Stimulated activated CD4-positive, alpha-beta T cell treated with anti-CD3 and anti-CD28 coated beads, TNF-alpha, amount 100 ng/mL, for 4 hours (primary cell): ENCODE measurements around the gene FAM53B.

Source experiments
- DNase-seq, 3 experiments: peaks; one replicate each; pipeline ENCODE4 v3.0.0-alpha.2; 2020; ENCODE audit warnings: low read depth in 3 of 3

The FAM53B gene

DNA sequence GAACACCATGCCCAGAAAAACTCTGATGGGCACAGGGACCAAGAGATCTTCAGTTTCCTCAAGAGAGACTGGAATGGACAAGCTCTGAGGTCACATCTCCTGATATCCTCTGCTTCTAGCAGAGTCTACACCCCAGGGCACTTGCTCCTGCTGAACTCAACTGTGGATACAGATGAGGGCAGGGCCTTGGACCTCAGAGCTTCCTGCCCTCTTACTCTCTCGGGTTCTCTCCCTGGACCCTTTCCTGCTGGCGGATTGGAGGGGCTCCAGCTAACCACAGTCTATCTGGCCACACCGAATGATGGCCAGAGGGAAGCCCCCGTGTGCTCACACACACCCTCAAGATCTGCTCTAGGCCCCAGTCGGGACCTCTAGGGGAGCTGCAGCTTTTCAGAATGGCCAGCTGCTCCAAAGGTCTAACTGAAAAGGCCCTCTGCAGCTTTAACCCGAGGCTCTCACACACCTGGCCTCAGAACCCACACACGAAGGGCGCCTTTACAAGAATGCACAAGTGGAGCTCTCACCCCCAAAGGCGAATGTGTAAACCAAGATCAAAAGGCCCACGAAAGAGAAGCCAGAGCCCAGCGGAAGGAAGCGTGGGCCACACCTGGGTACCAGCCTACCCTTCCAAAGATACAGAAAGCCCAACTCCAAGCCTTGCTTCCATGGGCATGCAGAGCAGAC is 65.5 kb downstream of the FAM53B start:
- DNase-seq, result peak in 1 of 3 experiments; percentile 23

DNA sequence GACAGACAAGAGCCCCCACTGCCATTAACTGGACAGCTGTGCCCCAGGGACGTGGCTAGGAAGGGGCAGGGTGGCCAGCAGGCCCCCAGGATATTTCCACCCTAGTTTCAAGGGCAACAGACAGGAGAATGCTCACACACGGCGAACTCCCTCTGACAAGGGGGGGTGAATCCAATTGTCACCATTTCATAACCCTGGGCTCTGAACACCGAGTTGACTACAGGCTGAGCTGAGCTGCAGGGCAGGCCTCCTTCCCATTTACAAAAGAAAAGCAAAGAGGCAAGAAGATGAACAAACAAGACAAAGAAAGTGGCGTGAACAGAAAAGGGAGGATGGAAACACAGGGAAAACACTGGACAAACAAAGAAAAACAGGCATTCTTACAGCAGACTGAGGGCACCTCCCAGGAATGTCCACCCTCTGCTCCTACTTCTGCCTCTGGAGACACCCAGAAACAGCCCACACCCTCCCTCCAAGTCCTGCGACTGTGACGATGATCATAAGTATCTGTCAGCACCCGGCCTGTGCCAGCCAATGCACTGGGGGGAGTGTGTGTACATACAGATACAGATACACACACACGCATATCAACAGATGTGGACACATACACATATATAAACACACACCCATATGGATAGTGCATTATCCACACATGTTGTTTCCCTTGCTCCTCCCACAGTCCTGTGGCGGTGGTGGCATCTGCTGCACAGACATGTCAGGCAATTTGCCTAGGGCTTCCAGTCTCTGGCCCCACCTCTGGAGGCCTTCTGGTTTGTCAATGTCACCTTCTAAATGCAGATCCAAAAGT is 66.2 kb downstream of the FAM53B start:
- DNase-seq, result no peak

DNA sequence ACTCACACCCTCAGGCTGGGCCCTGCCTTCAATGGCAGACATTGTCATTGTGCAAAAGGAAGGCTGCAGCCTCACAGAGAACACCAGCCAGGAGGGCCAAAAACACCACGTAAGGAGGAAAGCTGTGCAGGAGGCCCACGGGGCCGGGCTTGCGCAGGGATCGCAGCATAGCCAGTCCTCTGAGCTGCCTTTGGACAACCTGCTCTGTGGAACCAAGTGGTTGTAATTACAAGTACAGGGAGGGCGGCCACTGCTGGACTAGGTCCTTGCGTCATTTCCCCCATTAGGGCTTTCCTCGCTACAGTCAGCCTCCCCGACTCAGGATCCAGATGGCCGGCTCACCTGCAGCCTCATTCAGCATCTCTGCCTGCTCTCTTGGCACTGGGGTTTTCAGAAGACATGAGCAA is 66.9 kb downstream of the FAM53B start:
- DNase-seq, result no peak

DNA sequence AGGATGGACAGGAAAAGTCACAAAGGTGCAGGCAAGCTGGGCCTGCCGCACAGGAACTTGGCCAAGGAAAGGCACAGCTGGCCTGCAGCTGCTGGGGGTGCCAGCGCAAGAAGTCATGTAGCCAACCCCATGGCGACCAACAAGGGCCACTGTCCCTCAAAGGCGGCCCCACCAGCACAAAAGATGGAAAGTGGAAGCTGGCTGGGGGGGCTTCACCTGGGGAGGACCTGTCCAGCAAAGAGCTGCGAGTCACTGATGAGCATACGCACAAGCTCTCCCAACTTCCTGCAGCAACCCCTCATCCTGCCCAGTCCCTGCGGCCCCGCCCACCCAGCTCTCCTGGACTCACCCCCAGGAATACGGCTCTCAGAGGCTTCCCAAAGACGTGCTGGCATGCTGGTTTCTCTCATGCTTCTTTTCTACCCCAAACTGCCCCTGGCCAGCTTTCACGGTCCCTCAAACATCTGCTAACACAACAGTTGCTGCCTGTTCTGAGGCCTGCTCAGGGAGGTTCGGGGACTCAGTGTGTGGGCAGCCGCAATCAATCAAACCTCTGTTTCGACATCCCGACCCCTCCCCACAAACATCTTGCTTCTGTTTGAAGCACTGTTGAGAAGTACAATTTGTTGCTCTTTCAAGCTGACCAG is 67.6 kb downstream of the FAM53B start:
- no peak for DNase-seq

DNA sequence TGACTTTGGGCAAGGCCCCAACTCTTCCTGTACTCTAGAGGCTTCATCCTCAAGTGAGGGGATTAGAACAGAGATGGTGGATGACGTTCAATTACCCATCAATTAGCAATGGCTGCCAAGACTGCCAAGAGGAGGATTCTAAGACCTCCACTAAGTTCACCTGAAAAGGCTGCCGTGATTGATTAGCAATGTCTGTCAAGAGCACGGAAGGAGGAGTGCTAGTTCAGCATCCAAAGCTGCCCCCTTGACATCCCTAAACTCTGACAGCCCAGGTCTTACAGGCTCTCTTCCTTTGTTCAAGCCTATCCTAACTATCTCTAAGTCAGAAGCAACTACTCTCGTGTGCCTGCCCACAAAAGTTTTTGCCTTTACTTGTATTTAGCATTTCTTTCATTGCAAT is 68.4 kb downstream of the FAM53B start:
- DNase-seq, result no peak

DNA sequence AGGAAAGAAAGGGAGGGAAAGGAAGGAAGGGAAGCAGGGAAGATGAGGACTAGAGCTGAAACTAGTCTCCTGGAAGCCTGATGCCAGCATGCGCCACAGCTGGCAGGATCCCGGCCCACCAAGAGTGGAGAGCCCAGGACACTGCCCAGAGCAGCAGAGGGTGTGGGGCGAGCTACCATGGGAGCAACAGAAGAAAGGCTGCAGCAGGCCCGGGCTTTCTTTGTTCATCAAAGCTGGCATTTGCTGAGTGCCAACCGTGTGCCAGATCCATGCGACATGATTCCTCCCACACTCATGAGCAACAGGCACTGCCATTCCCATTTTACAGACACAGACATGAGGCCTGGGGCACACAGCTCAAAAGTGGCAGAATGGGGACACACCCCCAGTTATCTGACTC is 68.9 kb downstream of the FAM53B start:
- DNase-seq, result no peak

DNA sequence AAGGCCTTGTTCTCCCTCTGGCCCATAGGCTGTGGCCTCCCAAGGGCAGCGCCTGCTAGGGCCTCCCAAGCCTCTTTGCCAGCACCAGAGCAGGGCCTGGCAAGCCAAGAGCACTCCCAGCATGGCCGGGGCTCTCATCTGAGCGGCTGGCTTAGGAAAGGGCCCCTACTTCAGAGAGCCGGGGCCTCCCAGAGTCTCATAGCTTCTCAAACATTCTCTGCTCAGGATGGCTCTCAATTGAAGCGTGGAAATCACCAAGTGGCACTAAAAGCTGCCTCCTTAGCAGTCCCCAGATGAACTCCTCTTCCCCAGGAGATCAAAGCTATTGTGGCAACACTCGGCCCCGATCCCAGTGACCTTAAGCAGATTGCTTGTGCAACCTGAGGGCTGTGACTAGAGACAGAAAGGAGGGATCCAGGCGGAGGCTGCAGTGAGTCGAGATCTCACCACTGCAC is 69.4 kb downstream of the FAM53B start:
- DNase-seq, result no peak

DNA sequence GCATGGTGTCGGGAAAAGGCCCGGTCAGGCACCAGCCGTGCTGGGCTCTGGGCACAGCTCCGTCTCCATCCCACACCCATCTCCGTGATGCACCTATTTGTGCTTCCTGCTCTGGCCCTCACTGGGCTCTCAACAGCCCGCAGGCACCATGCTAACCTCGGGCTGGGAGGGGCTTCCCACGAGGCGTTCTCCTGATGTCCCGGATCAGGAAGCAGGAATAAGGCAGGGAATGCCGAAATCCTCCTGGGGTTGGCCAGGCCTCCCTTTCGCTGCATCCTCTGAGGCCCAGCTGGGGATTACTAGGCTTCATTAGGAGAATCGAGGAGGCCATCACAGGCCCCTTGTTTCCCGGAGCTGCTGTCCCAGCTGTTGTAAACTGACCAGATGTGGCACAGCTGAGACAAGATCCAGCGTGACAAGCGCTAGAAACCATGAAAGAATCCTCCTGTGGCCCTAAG is 72.0 kb downstream of the FAM53B start:
- DNase-seq, result no peak

DNA sequence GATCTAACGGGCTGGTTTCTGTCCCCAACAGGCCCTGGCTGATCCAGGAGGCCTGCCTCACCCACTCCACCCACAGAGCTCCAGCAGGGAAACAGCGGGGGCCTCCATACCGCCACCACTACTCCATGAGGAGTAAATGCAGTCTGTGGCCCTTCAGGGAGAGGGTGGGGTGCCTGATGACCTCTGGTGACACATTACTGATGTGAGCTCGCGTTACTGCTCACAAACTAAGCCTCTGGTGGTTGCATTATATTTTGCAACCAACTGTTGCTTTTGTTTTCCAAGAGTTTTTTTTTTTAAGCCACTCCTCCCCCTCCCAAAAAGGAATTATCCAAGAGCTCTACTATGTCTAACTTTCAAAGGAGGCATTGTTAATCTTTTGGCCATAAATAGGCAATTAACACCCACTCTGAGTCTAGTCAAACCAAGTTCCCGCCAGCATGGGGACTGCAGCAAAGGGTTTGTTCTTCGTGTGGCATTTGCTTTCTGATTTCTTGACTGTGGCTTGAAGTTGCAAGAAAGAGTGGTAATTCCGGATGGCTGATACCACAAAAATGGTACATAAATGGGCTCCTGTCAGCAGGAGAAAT is 72.6 kb downstream of the FAM53B start:
- DNase-seq, result no peak

DNA sequence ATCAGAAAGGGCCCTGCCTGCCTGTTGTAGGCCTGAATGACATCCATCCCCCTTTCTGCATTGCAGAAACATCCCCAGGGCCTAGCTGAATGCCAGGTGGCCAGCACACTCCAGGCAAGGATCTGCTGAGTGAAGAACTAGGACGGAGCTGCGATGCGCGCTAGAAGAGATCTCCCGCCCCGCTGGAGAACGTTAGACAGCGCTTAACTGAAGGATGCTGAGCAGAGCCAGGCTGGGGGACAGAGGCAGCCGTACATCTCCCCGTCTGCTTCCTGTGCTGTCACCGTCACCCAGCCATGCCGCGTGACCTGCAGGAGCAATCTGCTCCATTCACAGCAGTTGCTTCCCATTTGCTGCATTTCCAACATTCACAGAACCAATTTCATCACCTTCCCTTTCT is 73.3 kb downstream of the FAM53B start:
- DNase-seq, result no peak

DNA sequence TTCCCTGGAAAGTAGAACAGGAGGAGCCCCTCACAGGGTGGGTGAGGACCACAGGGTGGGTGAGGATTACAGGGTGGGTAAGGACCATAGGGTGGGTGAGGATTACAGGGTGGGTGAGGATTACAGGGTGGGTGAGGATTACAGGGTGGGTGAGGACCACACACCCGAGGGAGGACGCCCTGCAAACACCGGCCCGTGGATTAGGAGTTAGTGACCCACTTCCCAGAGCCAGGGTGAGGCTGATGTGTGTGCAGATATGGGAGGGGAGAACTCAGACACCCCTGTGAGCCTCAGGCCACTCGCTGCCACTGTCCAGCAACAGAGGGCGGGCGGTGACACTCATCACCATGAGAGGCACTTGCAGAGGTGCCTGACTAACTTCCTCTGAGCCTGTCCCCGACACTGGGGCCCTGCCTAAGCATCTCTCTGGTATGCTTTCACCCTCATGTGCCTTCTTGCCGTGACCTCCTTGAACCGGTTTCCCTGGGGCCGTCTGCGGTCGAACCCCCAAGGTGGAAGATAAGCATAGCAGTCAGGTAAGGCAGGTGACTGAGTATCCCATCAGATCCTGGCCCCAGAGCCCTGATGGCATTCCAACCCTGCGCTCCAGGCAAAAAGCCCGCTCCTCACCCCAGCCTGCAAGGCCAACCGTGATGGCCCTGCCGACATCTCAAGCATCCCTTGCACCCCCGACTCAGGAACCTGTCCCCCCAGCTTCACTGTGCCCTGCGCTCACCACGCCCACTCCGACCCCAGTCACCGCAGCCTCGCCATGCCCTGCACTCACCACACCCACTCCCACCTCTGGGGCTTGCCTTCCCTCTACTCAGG is 74.1 kb downstream of the FAM53B start:
- DNase-seq, result no peak

DNA sequence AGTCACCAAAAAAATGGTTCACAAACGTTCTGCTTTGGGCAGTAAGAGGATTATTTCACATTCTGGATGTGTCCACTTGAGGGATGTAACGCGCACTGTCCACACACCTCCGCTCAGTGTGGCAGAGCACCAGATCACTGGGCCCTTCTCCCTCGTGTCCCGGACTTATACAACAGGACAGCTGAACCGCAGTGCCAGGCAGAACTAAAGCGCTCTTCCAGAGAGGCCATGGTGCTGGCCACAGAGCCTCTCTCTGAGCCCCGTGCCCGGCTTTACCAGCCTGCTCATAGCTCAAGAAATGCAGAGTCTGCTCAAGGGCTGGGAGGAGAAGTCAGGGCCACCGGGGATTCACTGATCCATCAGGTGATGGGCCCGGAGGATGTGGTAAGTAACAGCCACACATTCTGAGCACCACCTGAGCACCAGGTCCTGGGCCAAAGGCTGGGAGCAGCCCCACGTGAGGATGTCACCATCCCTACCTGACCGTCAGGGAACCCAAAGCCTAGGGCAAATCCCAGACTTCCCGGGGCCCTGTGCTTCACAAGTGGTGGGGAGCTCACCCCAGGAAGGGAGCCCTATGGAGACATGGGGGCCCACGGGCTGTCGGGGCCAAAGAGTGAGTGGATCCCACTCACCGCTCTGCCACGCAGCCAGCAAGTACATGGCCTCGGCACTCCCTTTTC is 74.9 kb downstream of the FAM53B start:
- DNase-seq, result no peak

DNA sequence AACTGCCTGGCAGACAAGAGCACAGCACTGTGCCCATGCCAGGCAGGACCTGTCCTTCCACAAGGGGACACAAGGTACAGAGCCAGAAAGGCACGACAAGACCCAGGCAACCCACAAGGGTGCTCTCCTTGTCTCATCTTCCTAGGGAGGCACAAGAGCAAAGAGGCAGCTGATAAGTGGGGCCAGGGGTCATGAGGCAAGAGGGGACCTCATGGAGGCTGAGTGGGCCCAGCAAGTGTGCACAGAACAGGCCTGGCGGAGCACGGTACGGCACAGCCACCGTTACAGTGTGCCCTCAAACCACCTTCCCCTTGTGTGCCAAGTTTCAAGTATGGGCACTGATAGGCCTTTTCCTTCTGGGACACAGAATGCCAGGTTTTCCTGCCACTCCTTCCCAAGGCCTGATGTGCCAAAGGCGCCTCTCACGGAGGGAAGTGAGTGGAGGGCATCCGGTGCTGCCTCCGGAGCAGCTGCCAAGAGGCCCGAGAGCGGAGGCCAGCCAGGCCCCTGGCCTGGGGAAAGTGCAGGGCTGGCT is 75.6 kb downstream of the FAM53B start:
- DNase-seq, result no peak

DNA sequence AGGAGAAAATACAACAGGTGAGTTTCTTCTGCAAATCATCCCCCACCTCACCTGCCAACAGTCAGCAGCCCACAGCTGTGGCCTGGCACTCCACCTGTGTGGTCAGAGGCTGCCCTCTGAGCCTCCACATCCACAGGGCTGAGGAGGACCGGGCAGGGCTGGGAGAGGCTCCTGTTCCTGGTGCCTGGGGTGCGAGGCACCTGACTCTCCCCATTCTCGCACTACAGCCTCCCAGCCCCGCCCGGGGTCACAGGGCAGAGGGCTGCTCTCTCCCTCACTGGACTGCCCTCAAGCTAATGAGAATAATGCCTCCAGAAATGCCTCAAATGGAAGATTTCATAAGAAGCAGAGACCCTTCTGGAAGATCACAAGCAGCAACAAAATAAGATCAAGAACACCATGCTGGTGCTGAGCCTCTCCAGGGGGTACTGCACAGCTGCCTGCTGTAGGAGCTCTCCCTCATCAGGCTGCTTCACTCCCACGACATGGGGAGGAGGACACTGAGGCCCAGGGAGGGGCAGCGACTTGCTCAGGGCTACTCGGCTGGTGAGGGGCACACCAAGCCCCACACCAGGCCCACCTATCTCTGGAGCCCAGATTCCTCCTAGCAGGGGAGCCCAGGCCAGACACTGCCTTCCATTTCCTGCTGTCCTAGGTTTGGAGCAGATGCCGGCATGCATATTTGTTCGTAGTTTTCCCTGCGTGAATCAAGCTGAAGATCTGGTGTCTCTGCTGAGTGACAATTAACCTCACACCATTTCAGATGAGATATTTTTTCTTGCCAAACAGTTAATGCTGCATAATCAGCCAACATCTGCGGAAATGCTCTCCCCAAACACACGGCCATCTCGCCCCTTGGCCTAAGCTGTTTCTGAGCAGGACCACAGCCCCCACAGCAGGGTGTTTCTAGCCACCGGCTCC is 76.5 kb downstream of the FAM53B start:
- DNase-seq, result no peak

DNA sequence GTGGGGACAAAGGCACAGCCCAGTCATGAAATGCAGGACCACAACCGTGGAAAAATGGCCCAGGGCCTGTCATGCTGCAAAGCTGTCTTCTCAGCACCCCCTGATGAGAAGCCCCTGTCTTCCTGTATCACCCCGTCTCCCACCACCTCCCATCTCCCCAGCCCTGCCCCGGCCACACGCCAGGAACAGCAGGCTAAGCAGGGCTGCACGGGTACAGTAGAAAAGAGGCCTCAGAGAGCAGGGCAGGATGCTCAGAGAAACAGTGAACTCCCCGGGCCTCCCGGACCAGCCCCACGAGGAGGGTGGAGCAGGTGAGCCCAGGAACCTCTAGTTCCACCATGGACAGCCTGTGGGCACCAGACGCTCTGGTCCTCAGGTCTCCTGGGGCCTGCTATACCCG is 77.7 kb downstream of the FAM53B start:
- DNase-seq, result no peak

DNA sequence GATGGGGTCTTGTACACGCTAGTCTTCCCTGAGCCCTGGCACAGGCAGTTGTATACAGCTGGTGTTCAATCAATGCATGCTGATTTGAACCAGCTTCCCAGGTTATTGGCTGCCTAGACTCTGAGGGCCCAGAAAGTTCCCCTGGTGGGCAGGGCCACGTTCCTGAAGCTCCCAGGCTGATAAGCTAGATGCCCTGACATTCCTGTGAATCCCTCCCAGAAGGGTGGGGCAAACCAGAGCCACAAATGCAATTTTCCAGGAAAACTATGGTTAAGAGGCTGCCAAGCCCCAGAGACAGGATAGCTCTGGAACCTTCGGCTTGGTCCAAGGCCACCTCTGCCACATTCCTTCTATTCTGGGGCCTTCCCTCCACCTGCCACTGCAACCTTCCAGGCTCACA is 78.2 kb downstream of the FAM53B start:
- DNase-seq, result no peak

DNA sequence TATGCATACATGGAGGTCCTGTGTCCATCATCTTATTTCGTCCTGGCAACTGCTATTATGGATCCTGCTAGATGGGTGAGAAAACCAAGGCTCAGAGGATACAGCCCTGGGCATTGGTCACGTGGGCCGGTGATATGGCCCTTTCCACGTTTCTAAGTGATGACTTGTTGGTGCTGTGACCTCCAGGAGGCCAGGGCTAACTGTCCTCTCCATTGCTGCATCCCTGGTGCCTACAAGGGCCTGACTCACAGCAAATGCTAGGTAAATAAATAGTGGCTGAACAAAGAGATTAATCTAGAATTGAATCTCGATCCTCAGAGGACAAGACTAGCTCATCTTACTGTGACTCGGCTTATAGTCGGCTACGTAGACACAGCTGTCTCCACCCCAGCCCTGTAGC is 78.6 kb downstream of the FAM53B start:
- DNase-seq, result no peak

DNA sequence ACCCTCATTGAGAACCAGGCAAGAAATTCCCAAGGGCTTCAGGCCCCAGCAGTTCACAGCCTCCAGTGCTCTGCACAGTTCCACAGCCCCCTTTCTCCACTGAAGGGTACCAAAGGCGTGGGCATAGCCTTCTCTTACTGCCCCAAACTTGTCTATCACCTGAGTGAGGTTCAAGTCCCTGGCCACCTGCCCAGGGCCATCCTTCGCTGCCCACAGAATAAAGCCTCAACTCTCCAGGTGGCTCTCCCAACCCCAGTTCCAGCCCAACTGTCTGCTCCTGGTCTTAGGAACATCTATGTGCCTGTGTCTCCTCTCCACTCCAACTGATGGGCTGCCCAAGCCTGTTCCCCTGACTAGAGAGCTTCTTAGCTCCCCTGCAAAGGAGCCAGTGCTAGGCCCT is 79.1 kb downstream of the FAM53B start:
- DNase-seq, result no peak

DNA sequence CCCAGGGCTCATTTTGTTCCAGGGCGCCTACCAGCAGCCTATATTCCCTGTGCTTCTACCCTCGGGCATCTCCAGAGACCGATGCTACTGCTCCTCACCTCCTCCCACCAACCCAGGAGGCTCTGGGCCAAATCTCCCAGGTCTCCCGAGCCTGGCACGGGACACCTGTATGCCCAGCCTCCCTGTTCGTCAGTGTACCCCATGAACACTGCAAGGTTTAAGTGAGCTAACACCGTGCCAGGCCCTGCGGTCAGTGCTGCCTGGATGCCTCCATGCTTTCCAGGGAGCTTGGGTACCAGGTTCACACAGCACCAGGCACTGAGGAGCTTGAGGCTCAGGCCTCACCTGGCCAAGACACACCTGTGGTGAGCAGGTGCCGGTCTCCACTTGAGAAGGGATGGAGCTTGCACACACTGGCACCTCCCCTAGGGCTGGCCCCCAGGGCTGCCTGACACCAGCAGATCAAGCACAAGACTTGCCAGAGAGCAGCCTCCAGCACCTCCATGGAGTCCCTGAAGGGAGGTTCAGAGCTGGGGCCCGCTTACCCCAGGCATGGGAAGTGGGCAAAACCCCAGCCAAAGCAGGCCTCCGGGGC is 80.3 kb downstream of the FAM53B start:
- DNase-seq, result no peak
